ENCODE results near the gene ZNF160. TPM values are rescaled to one million over a fixed set of nuclear protein-coding genes. Genes with fewer than 3 reads are reported as not detected.
A peak's percentile ranks its signal among the peaks of the same experiment; 100 is the strongest.

The ZNF160 gene
- total RNA-seq, 4 donors from 2014 or later: 10.9 to 75.3 (median 52.1) TPM

GRCh38 chr19:53091413-53092254 is 11.6 kb downstream of the ZNF160 start:
- Histone ChIP-seq H3K27me3 (no peaks in the 10 kb centered on the region), H3K36me3 (no peaks in the 10 kb centered on the region), H3K4me3 (no peak overlapping the region), H3K4me1 (no peaks in the 10 kb centered on the region), H3K27ac (no peak overlapping the region), H3K9me3 (no peaks in the 10 kb centered on the region)
- no peak for DNase-seq
- TF ChIP-seq CTCF (IDR thresholded peaks at IDR 0.05) (no peak), POLR2A (IDR thresholded peaks at IDR 0.05) (no peak)
- intact Hi-C loops (cut with DNase I; ENCODE audit: low total_unique reads): no loop called here

GRCh38 chr19:53088091-53088490 is 15.1 kb downstream of the ZNF160 start:
- Histone ChIP-seq H3K4me1 (no peaks in the 10 kb centered on the region), H3K9me3 (no peaks in the 10 kb centered on the region), H3K36me3 (no peaks in the 10 kb centered on the region), H3K27me3 (no peaks in the 10 kb centered on the region), H3K4me3 (no peak overlapping the region), H3K27ac (peak overlapping the region; percentile 15 to 63)
- intact Hi-C loops (cut with DNase I; ENCODE audit: low total_unique reads): no loop called here
- DNase-seq: no peak
- no peak for TF ChIP-seq POLR2A (IDR thresholded peaks at IDR 0.05)
- no peak for TF ChIP-seq CTCF (IDR thresholded peaks at IDR 0.05)

- Histone ChIP-seq H3K27ac (peak overlapping the region; percentile 48 to 71), H3K27me3 (no peaks in the 10 kb centered on the region), H3K36me3 (no peaks in the 10 kb centered on the region), H3K9me3 (no peaks in the 10 kb centered on the region), H3K4me1 (no peaks in the 10 kb centered on the region), H3K4me3 (no peak overlapping the region)
- peak; percentile 17 to 74 for DNase-seq
- no peak for TF ChIP-seq CTCF (IDR thresholded peaks at IDR 0.05)
- TF ChIP-seq POLR2A (IDR thresholded peaks at IDR 0.05): no peak
- intact Hi-C loops (cut with DNase I; ENCODE audit: low total_unique reads): no loop called here
These were observed 16.3 kb downstream of the ZNF160 start for GRCh38 chr19:53086949-53087348.

GRCh38 chr19:53085496-53085895 is 17.7 kb downstream of the ZNF160 start:
- no peak overlapping the region for H3K4me3 ChIP-seq
- H3K4me1 ChIP-seq: no peaks in the 10 kb centered on the region
- no peaks in the 10 kb centered on the region for H3K36me3 ChIP-seq
- H3K27me3 ChIP-seq: no peaks in the 10 kb centered on the region
- no peak for DNase-seq
- H3K9me3 ChIP-seq: peaks cover 0 to 8% of the 10 kb centered on the region in 2 donors
- no peak overlapping the region for H3K27ac ChIP-seq
- intact Hi-C loops (cut with DNase I; ENCODE audit: low total_unique reads): no loop called here
- TF ChIP-seq CTCF (IDR thresholded peaks at IDR 0.05): no peak
- TF ChIP-seq POLR2A (IDR thresholded peaks at IDR 0.05): no peak

DNA sequence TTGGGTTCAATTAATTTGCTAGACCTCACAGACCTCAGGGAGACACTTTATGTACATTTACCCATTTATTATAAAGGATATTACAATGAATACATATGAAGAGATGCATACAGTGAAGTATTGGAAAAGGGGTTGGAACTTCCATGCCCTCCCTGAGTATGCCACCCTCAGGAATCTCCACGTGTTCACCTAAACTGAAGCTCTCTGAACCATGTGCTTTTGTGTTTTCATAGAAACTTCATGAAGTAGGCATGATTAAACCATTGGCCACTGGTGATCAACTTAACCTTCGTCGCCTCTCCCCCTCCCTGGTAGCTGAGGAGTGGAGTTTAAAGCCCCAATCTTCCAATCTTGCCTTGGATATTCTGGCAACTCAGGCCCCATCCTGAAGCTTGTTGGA is 20.3 kb downstream of the ZNF160 start:
- Histone ChIP-seq H3K9me3 (peaks cover 0 to 11% of the 10 kb centered on the region in 2 donors), H3K4me3 (no peak overlapping the region), H3K36me3 (no peaks in the 10 kb centered on the region), H3K4me1 (no peaks in the 10 kb centered on the region), H3K27ac (no peak overlapping the region), H3K27me3 (no peaks in the 10 kb centered on the region)
- intact Hi-C loops (cut with DNase I; ENCODE audit: low total_unique reads): no loop called here
- DNase-seq: no peak
- no peak for TF ChIP-seq CTCF (IDR thresholded peaks at IDR 0.05)
- TF ChIP-seq POLR2A (IDR thresholded peaks at IDR 0.05): no peak

Data from uterus (tissue), 4 donors.